ENCODE data around the gene FRMD8. TPM values are rescaled to one million over a fixed set of nuclear protein-coding genes. Genes with fewer than 3 reads are reported as not detected.

FRMD8 gene
- total RNA-seq, 1 donor from 2014 or later, result 22.6 TPM

- ATAC-seq, result no peak
- intact Hi-C loops (cut with DNase I), result no loop called here
- Histone ChIP-seq H3K4me3 (no peak overlapping the region), H3K4me1 (peaks cover 11% of the 10 kb centered on the region), H3K27me3 (ENCODE audit: low read depth) (no peaks in the 10 kb centered on the region), H3K27ac (no peak overlapping the region), H3K9me3 (no peaks in the 10 kb centered on the region), H3K36me3 (peaks cover 88% of the 10 kb centered on the region)
- DNase-seq, result no peak
- no peak for TF ChIP-seq CTCF (IDR thresholded peaks at IDR 0.05)
Observed at GRCh38 chr11:65400307-65401072, 14.1 kb downstream of the FRMD8 start.

- no peak for TF ChIP-seq CTCF (IDR thresholded peaks at IDR 0.05)
- no peaks in the 10 kb centered on the region for H3K9me3 ChIP-seq
- ATAC-seq (no peak), DNase-seq (no peak)
- intact Hi-C loops (cut with DNase I), result no loop called here
- no peak overlapping the region for H3K27ac ChIP-seq
- peaks cover 90% of the 10 kb centered on the region for H3K36me3 ChIP-seq
- no peak overlapping the region for H3K4me3 ChIP-seq
- H3K4me1 ChIP-seq, result peaks cover 11% of the 10 kb centered on the region
- no peaks in the 10 kb centered on the region for H3K27me3 ChIP-seq (ENCODE audit: low read depth)
Observed at GRCh38 chr11:65401073-65401802, 14.8 kb downstream of the FRMD8 start.

- Histone ChIP-seq H3K4me3 (no peak overlapping the region), H3K4me1 (peaks cover 11% of the 10 kb centered on the region), H3K9me3 (no peaks in the 10 kb centered on the region), H3K27me3 (ENCODE audit: low read depth) (no peaks in the 10 kb centered on the region), H3K27ac (no peak overlapping the region), H3K36me3 (peaks cover 90% of the 10 kb centered on the region)
- no peak for TF ChIP-seq CTCF (IDR thresholded peaks at IDR 0.05)
- ATAC-seq, result no peak
- DNase-seq, result no peak
- intact Hi-C loops (cut with DNase I), result no loop called here
Observed at GRCh38 chr11:65401803-65402248, 15.4 kb downstream of the FRMD8 start.

- no peak for TF ChIP-seq CTCF (IDR thresholded peaks at IDR 0.05)
- no peak overlapping the region for H3K27ac ChIP-seq
- DNase-seq, result no peak
Observed at GRCh38 chr11:65402790-65403189, 16.4 kb downstream of the FRMD8 start.

GRCh38 chr11:65403607-65404121 lies 17.2 kb downstream of the FRMD8 start:
- peak overlapping the region; percentile 60 for H3K27ac ChIP-seq
- no peak overlapping the region for H3K4me3 ChIP-seq
- DNase-seq, result no peak
- peaks cover 90% of the 10 kb centered on the region for H3K36me3 ChIP-seq
- intact Hi-C loops (cut with DNase I), result no loop called here
- peaks cover 11% of the 10 kb centered on the region for H3K4me1 ChIP-seq
- no peak for TF ChIP-seq CTCF (IDR thresholded peaks at IDR 0.05)
- no peaks in the 10 kb centered on the region for H3K9me3 ChIP-seq
- no peaks in the 10 kb centered on the region for H3K27me3 ChIP-seq (ENCODE audit: low read depth)
- peak; percentile 5 to 37 for ATAC-seq

More at GRCh38 chr11:65402790-65403189, 16.4 kb downstream of the FRMD8 start:
- Histone ChIP-seq H3K36me3 (peaks cover 90% of the 10 kb centered on the region), H3K4me3 (no peak overlapping the region), H3K4me1 (peaks cover 11% of the 10 kb centered on the region), H3K9me3 (no peaks in the 10 kb centered on the region), H3K27me3 (ENCODE audit: low read depth) (no peaks in the 10 kb centered on the region)
- intact Hi-C loops (cut with DNase I), result no loop called here
- ATAC-seq, result no peak
